Adipocyte (in vitro differentiated cells): Measurements from ENCODE around the gene BCL11B.

Source experiments
- DNase-seq: peaks from one replicate; pipeline ENCODE4 v3.0.0-alpha.2; 2015; ENCODE audit warnings: low read depth
- H3K27me3 ChIP-seq: replicated peaks from 2 replicates; pipeline ENCODE4 v1.7.0; 2013; ENCODE audit warnings: mild to moderate bottlenecking, low read length, moderate library complexity; ENCODE audit not compliant: control insufficient read depth, insufficient read depth
- H3K36me3 ChIP-seq: 2 replicates; pipeline ENCODE4 v1.7.0; 2013; ENCODE audit warnings: low read length, mild to moderate bottlenecking, moderate library complexity; ENCODE audit not compliant: control insufficient read depth, insufficient read depth, severe bottlenecking
- H3K4me1 ChIP-seq: 2 replicates; pipeline ENCODE4 v1.7.0; 2013; ENCODE audit warnings: mild to moderate bottlenecking, low read length, moderate library complexity; ENCODE audit not compliant: control insufficient read depth, insufficient read depth
- H3K4me3 ChIP-seq: 2 replicates; pipeline ENCODE4 v1.7.0; 2013; ENCODE audit warnings: mild to moderate bottlenecking, low read length, moderate library complexity
- H3K9ac ChIP-seq: 2 replicates; pipeline ENCODE4 v1.7.0; 2013; ENCODE audit warnings: mild to moderate bottlenecking, low read length, moderate library complexity
- H3K9me3 ChIP-seq: 2 replicates; pipeline ENCODE4 v1.7.0; 2013; ENCODE audit warnings: mild to moderate bottlenecking, low read length, moderate library complexity; ENCODE audit not compliant: control insufficient read depth

BCL11B gene

GRCh38 chr14:99240627-99241324 is 31.2 kb downstream of the BCL11B start:
- Histone ChIP-seq H3K36me3 (no peaks in the 10 kb centered on the region), H3K4me1 (no peaks in the 10 kb centered on the region), H3K9ac (no peak overlapping the region), H3K4me3 (no peak overlapping the region), H3K27me3 (peaks cover 16% of the 10 kb centered on the region), H3K9me3 (peaks cover 27% of the 10 kb centered on the region)
- DNase-seq = no peak

GRCh38 chr14:99239661-99240092 is 32.3 kb downstream of the BCL11B start:
- H3K9ac ChIP-seq = no peak overlapping the region
- H3K4me1 ChIP-seq = no peaks in the 10 kb centered on the region
- H3K4me3 ChIP-seq = no peak overlapping the region
- H3K36me3 ChIP-seq = no peaks in the 10 kb centered on the region
- no peak for DNase-seq
- H3K27me3 ChIP-seq = peaks cover 9% of the 10 kb centered on the region
- peaks cover 38% of the 10 kb centered on the region for H3K9me3 ChIP-seq

GRCh38 chr14:99238216-99238615 is 33.8 kb downstream of the BCL11B start:
- H3K9ac ChIP-seq = no peak overlapping the region
- H3K9me3 ChIP-seq = peaks cover 53% of the 10 kb centered on the region
- H3K4me3 ChIP-seq = no peak overlapping the region
- H3K27me3 ChIP-seq = peaks cover 3% of the 10 kb centered on the region
- DNase-seq = no peak
- no peaks in the 10 kb centered on the region for H3K4me1 ChIP-seq
- H3K36me3 ChIP-seq = no peaks in the 10 kb centered on the region

- no peak for DNase-seq
- Histone ChIP-seq H3K4me1 (no peaks in the 10 kb centered on the region), H3K9ac (no peak overlapping the region), H3K9me3 (peaks cover 62% of the 10 kb centered on the region), H3K36me3 (no peaks in the 10 kb centered on the region), H3K27me3 (peaks cover 3% of the 10 kb centered on the region), H3K4me3 (no peak overlapping the region)
Observed at GRCh38 chr14:99237288-99237687, 34.7 kb downstream of the BCL11B start.

GRCh38 chr14:99236386-99237138 is 35.4 kb downstream of the BCL11B start:
- Histone ChIP-seq H3K9ac (no peak overlapping the region), H3K9me3 (peaks cover 63% of the 10 kb centered on the region), H3K36me3 (no peaks in the 10 kb centered on the region), H3K27me3 (no peaks in the 10 kb centered on the region), H3K4me3 (no peak overlapping the region), H3K4me1 (no peaks in the 10 kb centered on the region)
- DNase-seq = no peak

- DNase-seq = no peak
- Histone ChIP-seq H3K4me1 (no peaks in the 10 kb centered on the region), H3K4me3 (no peak overlapping the region), H3K36me3 (no peaks in the 10 kb centered on the region), H3K9me3 (peaks cover 63% of the 10 kb centered on the region), H3K27me3 (no peaks in the 10 kb centered on the region), H3K9ac (no peak overlapping the region)
Observed at GRCh38 chr14:99235582-99236320, 36.2 kb downstream of the BCL11B start.

GRCh38 chr14:99234961-99235571 is 36.9 kb downstream of the BCL11B start:
- Histone ChIP-seq H3K27me3 (no peaks in the 10 kb centered on the region), H3K4me3 (no peak overlapping the region), H3K9ac (no peak overlapping the region), H3K36me3 (no peaks in the 10 kb centered on the region), H3K9me3 (peaks cover 63% of the 10 kb centered on the region), H3K4me1 (no peaks in the 10 kb centered on the region)
- DNase-seq = no peak

GRCh38 chr14:99234355-99234754 is 37.6 kb downstream of the BCL11B start:
- Histone ChIP-seq H3K4me1 (no peaks in the 10 kb centered on the region), H3K9ac (no peak overlapping the region), H3K36me3 (no peaks in the 10 kb centered on the region), H3K27me3 (no peaks in the 10 kb centered on the region), H3K9me3 (peaks cover 63% of the 10 kb centered on the region), H3K4me3 (no peak overlapping the region)
- DNase-seq = no peak

- DNase-seq = no peak
- Histone ChIP-seq H3K36me3 (no peaks in the 10 kb centered on the region), H3K27me3 (no peaks in the 10 kb centered on the region), H3K4me1 (no peaks in the 10 kb centered on the region), H3K4me3 (no peak overlapping the region), H3K9ac (no peak overlapping the region), H3K9me3 (peaks cover 57% of the 10 kb centered on the region)
Observed at GRCh38 chr14:99233222-99234035, 38.6 kb downstream of the BCL11B start.

GRCh38 chr14:99232714-99233214 is 39.2 kb downstream of the BCL11B start:
- no peak overlapping the region for H3K9ac ChIP-seq
- H3K4me1 ChIP-seq = no peaks in the 10 kb centered on the region

More at GRCh38 chr14:99232714-99233214, 39.2 kb downstream of the BCL11B start:
- no peak overlapping the region for H3K4me3 ChIP-seq
- no peaks in the 10 kb centered on the region for H3K36me3 ChIP-seq
- peaks cover 52% of the 10 kb centered on the region for H3K9me3 ChIP-seq
- DNase-seq = no peak
- no peaks in the 10 kb centered on the region for H3K27me3 ChIP-seq
